Breast epithelium (tissue), 4 donors: ENCODE measurements around the gene GPBP1. TPM values are rescaled to one million over a fixed set of nuclear protein-coding genes. Genes with fewer than 3 reads are reported as not detected.

Experiments used
- DNase-seq, 2 donors: peaks; one replicate each; pipeline ENCODE4 v3.0.0-alpha.2; 2019; ENCODE audit warnings: low spot score in 2 of 2
- H3K27ac ChIP-seq, 2 donors: fragments of 200-600 bp; sonication (generic) in 1 of 2; one replicate each; pipeline ENCODE4 v1.5.1; 2016 to 2019; ENCODE audit warnings: mild to moderate bottlenecking in 1 of 2
- H3K27me3 ChIP-seq, 2 donors: fragments of 200-600 bp; sonication (generic) in 1 of 2; one replicate each; pipeline versions ENCODE4 v1.5.1 to v1.6.0; 2017 to 2019; ENCODE audit warnings: control low read depth in 1 of 2, mild to moderate bottlenecking in 1 of 2
- H3K36me3 ChIP-seq: fragments of 200-600 bp; one replicate; pipeline ENCODE4 v1.5.1; 2019
- H3K4me1 ChIP-seq, 2 donors: fragments of 200-600 bp; sonication (generic); one replicate each; pipeline ENCODE4 v1.5.1; 2016 to 2019; ENCODE audit warnings: control low read depth in 1 of 2
- H3K4me3 ChIP-seq, 3 donors: fragments of 200-600 bp; sonication (generic); 1 replicate in 2 of 3; 2 replicates in 1 of 3; pipeline ENCODE4 v1.5.1; 2016 to 2019; ENCODE audit warnings: mild to moderate bottlenecking in 3 of 3, moderate library complexity in 2 of 3
- H3K9me3 ChIP-seq, 2 donors: fragments of 200-600 bp; sonication (generic) in 1 of 2; one replicate each; pipeline ENCODE4 v1.5.1; 2016 to 2019; ENCODE audit warnings: control low read depth in 1 of 2
- POLR2A ChIP-seq: fragments of 450-650 bp; IDR thresholded peaks from one replicate; pipeline ENCODE4 v1.6.1; 2016; ENCODE audit warnings: antibody characterized with exemption, mild to moderate bottlenecking, moderate library complexity
- POLR2AphosphoS5 ChIP-seq, 3 donors: sonication (generic); formaldehyde crosslinking; IDR thresholded peaks; one replicate each; pipeline ENCODE4 v1.6.1; 2017; ENCODE audit warnings: antibody characterized with exemption in 3 of 3
- intact Hi-C: fragments of 100-400 bp; cut with DNase I; formaldehyde crosslinking; loops from one replicate; pipeline ENCODE4 v1.15.1; 2023; ENCODE audit warnings: low total_unique reads
- total RNA-seq, 3 donors: library from RNA; depleted of rRNA; stranded (reverse); fragments of >200 nt; gene quantifications; one replicate each; pipeline ENCODE4 v1.1.0, GENCODE V29; 2016
- TF ChIP-seq, protein P1 (sequence below), 3 donors: fragments of 450-650 bp; IDR thresholded peaks; one replicate each; pipeline ENCODE4 v1.5.1; 2016 to 2017; ENCODE audit warnings: antibody characterized with exemption in 3 of 3, mild to moderate bottlenecking in 3 of 3, moderate library complexity in 3 of 3

Gene GPBP1
- total RNA-seq, 3 donors from 2014 or later, result 61.1 to 141 (median 93.1) TPM

DNA sequence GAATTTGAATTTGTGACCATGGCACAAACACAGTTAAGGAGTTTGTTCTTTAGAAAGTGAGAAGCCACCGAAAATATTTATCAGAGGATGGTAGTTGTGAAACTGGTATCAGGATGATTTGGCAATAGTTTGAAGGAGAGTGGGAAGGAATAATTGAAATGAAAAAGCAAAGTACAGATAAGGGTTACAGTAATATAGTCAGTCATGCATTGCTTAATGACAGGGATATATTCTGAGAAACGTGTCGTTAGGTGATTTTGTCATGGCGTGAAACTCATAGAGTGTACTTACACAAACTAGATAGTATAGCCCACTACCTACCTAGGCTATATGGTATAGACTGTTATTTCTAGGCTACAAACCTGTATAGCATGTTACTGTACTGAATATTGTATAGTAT lies 84.2 kb downstream of the GPBP1 start:
- no peaks in the 10 kb centered on the region for H3K9me3 ChIP-seq
- no peak overlapping the region for H3K27ac ChIP-seq
- no peaks in the 10 kb centered on the region for H3K36me3 ChIP-seq
- DNase-seq, result no peak
- no peaks in the 10 kb centered on the region for H3K4me1 ChIP-seq
- H3K27me3 ChIP-seq, result no peaks in the 10 kb centered on the region
- H3K4me3 ChIP-seq, result no peak overlapping the region
- intact Hi-C loops, result no loop called here
- TF ChIP-seq POLR2AphosphoS5 (IDR thresholded peaks at IDR 0.05) (no peak), POLR2A (no peak)
- TF ChIP-seq, protein P1, sequence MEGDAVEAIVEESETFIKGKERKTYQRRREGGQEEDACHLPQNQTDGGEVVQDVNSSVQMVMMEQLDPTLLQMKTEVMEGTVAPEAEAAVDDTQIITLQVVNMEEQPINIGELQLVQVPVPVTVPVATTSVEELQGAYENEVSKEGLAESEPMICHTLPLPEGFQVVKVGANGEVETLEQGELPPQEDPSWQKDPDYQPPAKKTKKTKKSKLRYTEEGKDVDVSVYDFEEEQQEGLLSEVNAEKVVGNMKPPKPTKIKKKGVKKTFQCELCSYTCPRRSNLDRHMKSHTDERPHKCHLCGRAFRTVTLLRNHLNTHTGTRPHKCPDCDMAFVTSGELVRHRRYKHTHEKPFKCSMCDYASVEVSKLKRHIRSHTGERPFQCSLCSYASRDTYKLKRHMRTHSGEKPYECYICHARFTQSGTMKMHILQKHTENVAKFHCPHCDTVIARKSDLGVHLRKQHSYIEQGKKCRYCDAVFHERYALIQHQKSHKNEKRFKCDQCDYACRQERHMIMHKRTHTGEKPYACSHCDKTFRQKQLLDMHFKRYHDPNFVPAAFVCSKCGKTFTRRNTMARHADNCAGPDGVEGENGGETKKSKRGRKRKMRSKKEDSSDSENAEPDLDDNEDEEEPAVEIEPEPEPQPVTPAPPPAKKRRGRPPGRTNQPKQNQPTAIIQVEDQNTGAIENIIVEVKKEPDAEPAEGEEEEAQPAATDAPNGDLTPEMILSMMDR (IDR thresholded peaks at IDR 0.05), result no peak

DNA sequence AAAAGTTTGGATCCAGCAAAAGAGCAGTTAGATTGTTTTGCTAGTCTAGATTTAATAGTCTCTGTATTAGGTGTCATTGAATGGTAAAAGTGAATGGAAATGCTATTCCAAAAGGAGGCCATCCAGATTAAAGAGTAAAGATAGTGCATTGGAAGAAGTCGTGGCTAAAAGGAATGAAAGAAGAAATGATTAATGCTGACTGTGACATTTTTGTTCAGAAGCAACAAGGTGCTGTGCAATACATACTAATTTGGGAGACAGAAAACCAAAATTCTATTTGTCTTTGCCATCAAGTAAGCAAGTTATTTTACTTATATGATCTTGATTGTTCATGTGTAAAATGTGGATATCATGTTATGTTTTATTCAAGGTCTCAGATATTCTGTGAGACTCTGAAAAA lies 85.1 kb downstream of the GPBP1 start:
- intact Hi-C loops, result no loop called here
- no peaks in the 10 kb centered on the region for H3K27me3 ChIP-seq
- H3K9me3 ChIP-seq, result no peaks in the 10 kb centered on the region
- H3K4me1 ChIP-seq, result no peaks in the 10 kb centered on the region
- DNase-seq, result no peak
- no peak overlapping the region for H3K4me3 ChIP-seq
- no peak for TF ChIP-seq POLR2AphosphoS5 (IDR thresholded peaks at IDR 0.05)
- TF ChIP-seq, protein P1 (IDR thresholded peaks at IDR 0.05), result no peak
- no peak for TF ChIP-seq POLR2A
- H3K27ac ChIP-seq, result no peak overlapping the region
- H3K36me3 ChIP-seq, result no peaks in the 10 kb centered on the region

DNA sequence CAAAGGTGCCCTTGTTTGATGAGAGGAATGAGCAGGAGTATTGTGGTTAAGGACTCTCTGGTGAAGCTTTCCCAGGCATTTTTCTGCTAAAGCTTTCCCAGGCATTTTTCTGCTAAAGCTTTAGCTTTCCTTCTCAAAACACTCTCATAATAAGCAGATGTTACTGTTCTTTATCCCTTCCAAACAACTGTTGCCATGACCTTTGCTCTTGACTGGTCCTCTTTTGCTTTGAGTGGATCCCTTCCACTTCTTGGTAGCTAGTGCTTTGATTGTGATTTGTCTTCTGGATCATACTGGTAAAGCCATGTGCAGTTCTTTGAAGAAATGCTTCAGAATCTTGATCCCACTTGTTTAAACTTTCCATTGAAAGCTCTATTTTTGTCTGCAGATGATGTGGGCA lies 85.8 kb downstream of the GPBP1 start:
- TF ChIP-seq POLR2AphosphoS5 (IDR thresholded peaks at IDR 0.05), result no peak
- no peak for TF ChIP-seq POLR2A
- TF ChIP-seq, protein P1 (IDR thresholded peaks at IDR 0.05), result no peak
- intact Hi-C loops, result no loop called here
- no peaks in the 10 kb centered on the region for H3K36me3 ChIP-seq
- no peak for DNase-seq
- no peak overlapping the region for H3K4me3 ChIP-seq
- no peaks in the 10 kb centered on the region for H3K27me3 ChIP-seq
- H3K27ac ChIP-seq, result no peak overlapping the region
- no peaks in the 10 kb centered on the region for H3K4me1 ChIP-seq
- H3K9me3 ChIP-seq, result no peaks in the 10 kb centered on the region

DNA sequence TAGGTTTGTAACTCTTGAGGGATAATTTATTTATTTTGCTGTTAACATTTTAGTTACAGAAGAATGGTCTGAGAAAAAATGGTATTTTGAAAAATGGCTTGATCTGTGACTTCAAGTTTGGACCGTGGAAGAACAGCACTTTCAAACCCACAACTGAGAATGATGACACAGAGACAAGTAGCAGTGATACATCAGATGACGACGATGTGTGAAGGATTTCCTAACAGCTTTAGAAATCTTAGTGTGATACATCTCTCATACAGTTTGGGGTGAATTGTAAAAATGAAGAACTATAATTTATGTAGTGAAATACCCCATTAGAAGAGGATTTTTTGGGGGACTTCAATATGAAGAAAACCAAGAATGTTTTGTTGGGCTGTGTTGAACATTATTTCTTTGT lies 88.7 kb downstream of the GPBP1 start:
- H3K27ac ChIP-seq, result no peak overlapping the region
- TF ChIP-seq POLR2AphosphoS5 (IDR thresholded peaks at IDR 0.05) (no peak), POLR2A (no peak)
- TF ChIP-seq, protein P1 (IDR thresholded peaks at IDR 0.05), result no peak
- H3K27me3 ChIP-seq, result no peaks in the 10 kb centered on the region
- H3K4me3 ChIP-seq, result no peak overlapping the region
- no peaks in the 10 kb centered on the region for H3K36me3 ChIP-seq
- intact Hi-C loops, result no loop called here
- DNase-seq, result no peak
- no peaks in the 10 kb centered on the region for H3K4me1 ChIP-seq
- H3K9me3 ChIP-seq, result no peaks in the 10 kb centered on the region

DNA sequence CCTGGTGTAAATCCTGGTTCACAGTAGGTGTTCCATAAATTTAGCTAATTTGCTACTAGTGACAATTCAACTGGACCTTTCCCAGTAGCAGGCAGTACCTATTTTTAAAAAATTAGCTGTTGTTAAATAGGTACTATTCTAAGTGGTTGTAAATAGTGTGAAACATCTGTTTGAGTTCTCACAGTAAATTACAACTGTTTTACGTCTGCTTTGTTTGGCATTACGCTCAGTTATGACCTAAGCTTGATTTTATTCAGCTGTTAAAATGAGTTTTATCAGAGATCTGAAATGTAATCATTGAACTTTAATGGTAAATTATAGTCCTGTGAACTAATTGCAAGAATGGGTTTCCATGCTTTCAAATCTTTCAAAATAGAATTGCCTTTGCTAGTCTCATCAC lies 93.9 kb downstream of the GPBP1 start:
- no peak overlapping the region for H3K4me3 ChIP-seq
- no peaks in the 10 kb centered on the region for H3K9me3 ChIP-seq
- no peak overlapping the region for H3K27ac ChIP-seq
- no peaks in the 10 kb centered on the region for H3K36me3 ChIP-seq
- TF ChIP-seq POLR2AphosphoS5 (IDR thresholded peaks at IDR 0.05), result no peak
- TF ChIP-seq, protein P1 (IDR thresholded peaks at IDR 0.05), result no peak
- no peaks in the 10 kb centered on the region for H3K4me1 ChIP-seq
- DNase-seq, result no peak
- H3K27me3 ChIP-seq, result no peaks in the 10 kb centered on the region
- intact Hi-C loops, result no loop called here
